A549 (cell line): ENCODE measurements around the gene ENOPH1.

ENCODE experiments used
- CHD4 ChIP-seq: fragments of 200-600 bp; sonication (generic); IDR thresholded peaks from 2 replicates; pipeline ENCODE4 v1.6.1; 2016; ENCODE audit warnings: antibody characterized with exemption, mild to moderate bottlenecking, borderline replicate concordance
- ELK1 ChIP-seq: fragments of 150-350 bp; IDR thresholded peaks from 2 replicates; pipeline ENCODE4 v1.6.1; 2014; ENCODE audit warnings: low read depth, mild to moderate bottlenecking, low read length
- POLR2A ChIP-seq: IDR thresholded peaks from 2 replicates; pipeline ENCODE4 v1.6.1; 2012; ENCODE audit warnings: mild to moderate bottlenecking, low read length

GRCh38 chr4:82437285-82438005 is 7.1 kb downstream of the ENOPH1 start:
- TF ChIP-seq ELK1 (no peak), CHD4 (no peak), POLR2A (no peak)
